OCI-LY1 (cell line): ENCODE data around the gene SETD5.

Experiments used
- H2AFZ ChIP-seq: fragments of 200-600 bp; sonication (generic), shearing (Covaris generic); 2 replicates; pipeline ENCODE4 v1.6.0; 2014; ENCODE audit warnings: antibody characterized with exemption, mild to moderate bottlenecking, low read length
- H3F3A ChIP-seq: fragments of 200-600 bp; sonication (generic), shearing (Covaris generic); 2 replicates; pipeline ENCODE4 v1.6.0; 2014; ENCODE audit warnings: mild to moderate bottlenecking, antibody characterized with exemption, low read length, moderate library complexity; ENCODE audit not compliant: insufficient read depth
- H3K27ac ChIP-seq: fragments of 200-600 bp; sonication (generic); 2 replicates; pipeline ENCODE4 v1.5.1; 2014; ENCODE audit warnings: low read length, mixed run types, mild to moderate bottlenecking, low read depth; ENCODE audit not compliant: poor library complexity, severe bottlenecking
- H3K27me3 ChIP-seq: fragments of 200-600 bp; sonication (generic); 2 replicates; pipeline ENCODE4 v1.6.0; 2014; ENCODE audit warnings: antibody characterized with exemption, mild to moderate bottlenecking, low read length, moderate library complexity; ENCODE audit not compliant: insufficient read depth
- H3K36me3 ChIP-seq: fragments of 200-600 bp; sonication (generic); 2 replicates; pipeline ENCODE4 v1.6.1; 2014; ENCODE audit warnings: mild to moderate bottlenecking, antibody characterized with exemption, low read length, moderate library complexity, mixed read lengths; ENCODE audit not compliant: insufficient read depth
- H3K4me1 ChIP-seq: fragments of 200-600 bp; sonication (generic); 2 replicates; pipeline ENCODE4 v1.5.1; 2014; ENCODE audit warnings: mild to moderate bottlenecking, low read length, moderate library complexity; ENCODE audit not compliant: insufficient read depth, severe bottlenecking
- H3K4me2 ChIP-seq: fragments of 200-600 bp; sonication (generic), shearing (Covaris generic); 2 replicates; pipeline ENCODE4 v1.6.1; 2014; ENCODE audit warnings: low read length
- H3K4me3 ChIP-seq: fragments of 200-600 bp; sonication (generic); 2 replicates; pipeline ENCODE4 v1.5.1; 2014; ENCODE audit warnings: low read length, low read depth, mild to moderate bottlenecking, mixed read lengths; ENCODE audit not compliant: poor library complexity, severe bottlenecking
- H3K79me2 ChIP-seq: fragments of 200-600 bp; shearing (Covaris generic); 2 replicates; pipeline ENCODE4 v1.6.1; 2016; ENCODE audit warnings: mixed run types, low read length, mixed read lengths; ENCODE audit not compliant: insufficient read depth
- H3K9ac ChIP-seq: fragments of 200-600 bp; sonication (generic), shearing (Covaris generic); 2 replicates; pipeline ENCODE4 v1.6.1; 2014; ENCODE audit warnings: mild to moderate bottlenecking, low read length, mixed read lengths
- H3K9me2 ChIP-seq: fragments of 200-600 bp; sonication (generic), shearing (Covaris generic); 2 replicates; pipeline ENCODE4 v1.6.1; 2014; ENCODE audit warnings: low read depth, mild to moderate bottlenecking, low read length, mixed read lengths
- H3K9me3 ChIP-seq: fragments of 200-600 bp; shearing (Covaris generic); 2 replicates; pipeline ENCODE4 v1.6.1; 2014; ENCODE audit warnings: low read length, mixed read lengths
- H4K20me1 ChIP-seq: fragments of 200-600 bp; sonication (generic), shearing (Covaris generic); 2 replicates; pipeline ENCODE4 v1.6.0; 2016; ENCODE audit warnings: mild to moderate bottlenecking, low read length; ENCODE audit not compliant: insufficient read depth
- CTCF ChIP-seq: fragments of 200-600 bp; sonication (generic), shearing (Covaris generic); IDR thresholded peaks from 2 replicates; pipeline ENCODE4 v1.5.1; 2017; ENCODE audit warnings: mild to moderate bottlenecking, antibody characterized with exemption, low read length, moderate library complexity, mixed read lengths
- EZH2 ChIP-seq: fragments of 200-600 bp; sonication (generic), shearing (Covaris generic); IDR thresholded peaks from 2 replicates; pipeline ENCODE4 v1.8.0; 2017; ENCODE audit warnings: borderline replicate concordance, mixed run types, mild to moderate bottlenecking, antibody characterized with exemption, low read length, moderate library complexity, mixed read lengths

SETD5 gene

GRCh38 chr3:9416139-9416780 is 18.8 kb downstream of the SETD5 start:
- no peak overlapping the region for H3K4me3 ChIP-seq
- H3K27me3 ChIP-seq, result no peaks in the 10 kb centered on the region
- H2AFZ ChIP-seq, result no peak overlapping the region
- H3K9ac ChIP-seq, result no peak overlapping the region
- no peak overlapping the region for H3K27ac ChIP-seq
- H4K20me1 ChIP-seq, result 0 out of 2 replicates have a peak, but pooled peaks cover 4% of the 10 kb centered on the region
- no peaks in the 10 kb centered on the region for H3K9me2 ChIP-seq
- no peaks in the 10 kb centered on the region for H3F3A ChIP-seq
- no peaks in the 10 kb centered on the region for H3K4me1 ChIP-seq
- H3K36me3 ChIP-seq, result peaks cover 11% of the 10 kb centered on the region
- TF ChIP-seq CTCF, result no peak
- TF ChIP-seq EZH2, result no peak
- peaks cover 92% of the 10 kb centered on the region for H3K79me2 ChIP-seq
- H3K4me2 ChIP-seq, result no peak overlapping the region
- H3K9me3 ChIP-seq, result no peaks in the 10 kb centered on the region

GRCh38 chr3:9420850-9421549 is 23.6 kb downstream of the SETD5 start:
- Histone ChIP-seq H4K20me1 (peaks cover 8% of the 10 kb centered on the region; the same call in 1 of the 2 replicates), H3K9ac (no peak overlapping the region)

More at GRCh38 chr3:9420850-9421549, 23.6 kb downstream of the SETD5 start:
- Histone ChIP-seq H3K4me1 (peaks cover 12% of the 10 kb centered on the region), H3K27me3 (no peaks in the 10 kb centered on the region), H3K4me3 (no peak overlapping the region), H2AFZ (no peak overlapping the region), H3F3A (no peaks in the 10 kb centered on the region), H3K4me2 (no peak overlapping the region), H3K9me2 (no peaks in the 10 kb centered on the region), H3K27ac (no peak overlapping the region), H3K9me3 (no peaks in the 10 kb centered on the region), H3K79me2 (peaks cover 92% of the 10 kb centered on the region), H3K36me3 (peaks cover 39% of the 10 kb centered on the region)
- TF ChIP-seq EZH2 (no peak), CTCF (no peak)
